H1 (cell line): ENCODE data around the gene FKRP.

ENCODE experiments used
- CEBPB ChIP-seq: IDR thresholded peaks from 2 replicates; pipeline ENCODE4 v1.6.1; 2012; ENCODE audit warnings: low read depth, low read length
- CTCF ChIP-seq, 3 experiments: IDR thresholded peaks; 1 replicate in 2 of 3; 2 replicates in 1 of 3; pipeline versions ENCODE4 v1.5.1 to v1.6.1; 2011; ENCODE audit warnings: low read length in 3 of 3, mild to moderate bottlenecking in 3 of 3, inconsistent platforms in 2 of 3, low read depth in 1 of 3, moderate library complexity in 1 of 3; ENCODE audit not compliant: insufficient read depth in 1 of 3; ENCODE audit errors: control extremely low read depth in 1 of 3
- EZH2 ChIP-seq: fragments of 200-600 bp; sonication (generic); IDR thresholded peaks from 2 replicates; pipeline ENCODE4 v1.7.1; 2012; ENCODE audit warnings: low read depth, mild to moderate bottlenecking, moderate library complexity, low read length, inconsistent platforms; ENCODE audit not compliant: severe bottlenecking
- FOSL1 ChIP-seq: IDR thresholded peaks from 2 replicates; pipeline ENCODE4 v1.6.1; 2011; ENCODE audit warnings: mild to moderate bottlenecking, low read depth, low read length, moderate library complexity; ENCODE audit not compliant: insufficient read depth
- HDAC6 ChIP-seq: IDR thresholded peaks from one replicate; pipeline ENCODE4 v1.7.1; 2012; ENCODE audit warnings: low read depth, mild to moderate bottlenecking, inconsistent platforms, low read length, moderate library complexity
- JUND ChIP-seq: IDR thresholded peaks from 2 replicates; pipeline ENCODE4 v1.6.1; 2011; ENCODE audit warnings: mild to moderate bottlenecking, improper control_type of control experiment, low read length
- PHF8 ChIP-seq: fragments of 200-600 bp; sonication (generic); conservative IDR thresholded peaks from 2 replicates; pipeline ENCODE4 v1.7.1; 2012; ENCODE audit warnings: low read depth, mild to moderate bottlenecking, inconsistent platforms, low read length, moderate library complexity
- POLR2AphosphoS5 ChIP-seq: IDR thresholded peaks from 2 replicates; pipeline ENCODE4 v1.6.1; 2011; ENCODE audit warnings: low read depth, low read length
- RXRA ChIP-seq: IDR thresholded peaks from 2 replicates; pipeline ENCODE4 v1.6.1; 2011; ENCODE audit warnings: low read depth, mild to moderate bottlenecking, low read length, moderate library complexity; ENCODE audit not compliant: insufficient read depth
- SIN3A ChIP-seq, 2 experiments: IDR thresholded peaks in 1 of 2; conservative IDR thresholded peaks in 1 of 2; 2 replicates each; pipeline ENCODE4 v1.6.1; 2011 to 2012; ENCODE audit warnings: low read length in 2 of 2, improper control_type of control experiment in 1 of 2, low read depth in 1 of 2, mild to moderate bottlenecking in 1 of 2
- TAF1 ChIP-seq: IDR thresholded peaks from 2 replicates; pipeline ENCODE4 v1.6.1; 2011; ENCODE audit warnings: mild to moderate bottlenecking, low read depth, low read length

GRCh38 chr19:46723471-46723870, 22.4 kb upstream of the FKRP start:
- TF ChIP-seq RXRA (no peak), PHF8 (no peak), CTCF (IDR thresholded peaks at IDR 0.05; ENCODE audit: control extremely low read depth in 1 of 3, insufficient read depth in 1 of 3, low read depth in 1 of 3, low read length in 3 of 3) (no peak), EZH2 (no peak), FOSL1 (no peak), CEBPB (no peak), SIN3A (conservative IDR thresholded peaks at IDR 0.05 in 1 of 2, IDR thresholded peaks at IDR 0.05 in 1 of 2; ENCODE audit: low read depth in 1 of 2, low read length in 2 of 2) (no peak), TAF1 (no peak), HDAC6 (no peak), POLR2AphosphoS5 (no peak), JUND (no peak)
